Astrocyte of the hippocampus (primary cell): ENCODE measurements around the gene NLRX1.
A peak's percentile ranks its signal among the peaks of the same experiment; 100 is the strongest.
"Not testable (repeated sequence)": the region's sequence is repeated elsewhere in the genome, so short reads cannot be mapped to it uniquely, and the experiment has no call there.

Source experiments
- DNase-seq: peaks from one replicate; pipeline ENCODE4 v3.0.0; 2011; ENCODE audit warnings: low read depth, low spot score

The NLRX1 gene

GRCh38 chr11:119185981-119186634, 17.6 kb downstream of the NLRX1 start:
- no peak for DNase-seq

- no peak for DNase-seq
These were observed 18.8 kb downstream of the NLRX1 start for GRCh38 chr11:119187123-119187892.

GRCh38 chr11:119188067-119188466, 19.5 kb downstream of the NLRX1 start:
- no peak for DNase-seq

GRCh38 chr11:119188887-119189286, 20.4 kb downstream of the NLRX1 start:
- no peak for DNase-seq

GRCh38 chr11:119189393-119189792, 20.9 kb downstream of the NLRX1 start:
- DNase-seq: no peak

- DNase-seq: no peak
These were observed 22.0 kb downstream of the NLRX1 start for GRCh38 chr11:119190531-119190930.

DNA sequence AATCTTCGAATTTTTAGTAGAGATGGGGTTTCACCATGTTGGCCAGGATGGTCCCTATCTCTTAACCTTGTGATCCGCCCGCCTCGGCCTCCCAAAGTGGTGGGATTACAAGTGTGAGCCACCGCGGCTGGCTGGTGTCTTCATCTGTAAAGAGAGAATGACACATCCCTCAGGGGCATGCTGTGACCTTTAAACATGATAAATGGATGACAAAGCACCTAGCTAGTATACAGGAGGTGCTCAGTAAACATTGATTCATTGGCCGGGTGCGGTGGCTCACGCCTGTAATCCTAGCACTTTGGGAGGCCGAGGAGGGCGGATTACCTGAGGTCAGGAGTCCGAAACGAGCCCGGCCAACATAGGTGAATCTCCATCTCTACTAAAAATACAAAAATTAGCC, 22.7 kb downstream of the NLRX1 start:
- DNase-seq: not testable (repeated sequence)

- no peak for DNase-seq
These were observed 23.6 kb downstream of the NLRX1 start for GRCh38 chr11:119192111-119192510.

- no peak for DNase-seq
These were observed 24.5 kb downstream of the NLRX1 start for GRCh38 chr11:119193001-119193400.

- DNase-seq: no peak
These were observed 25.1 kb downstream of the NLRX1 start for GRCh38 chr11:119193626-119194025.

DNA sequence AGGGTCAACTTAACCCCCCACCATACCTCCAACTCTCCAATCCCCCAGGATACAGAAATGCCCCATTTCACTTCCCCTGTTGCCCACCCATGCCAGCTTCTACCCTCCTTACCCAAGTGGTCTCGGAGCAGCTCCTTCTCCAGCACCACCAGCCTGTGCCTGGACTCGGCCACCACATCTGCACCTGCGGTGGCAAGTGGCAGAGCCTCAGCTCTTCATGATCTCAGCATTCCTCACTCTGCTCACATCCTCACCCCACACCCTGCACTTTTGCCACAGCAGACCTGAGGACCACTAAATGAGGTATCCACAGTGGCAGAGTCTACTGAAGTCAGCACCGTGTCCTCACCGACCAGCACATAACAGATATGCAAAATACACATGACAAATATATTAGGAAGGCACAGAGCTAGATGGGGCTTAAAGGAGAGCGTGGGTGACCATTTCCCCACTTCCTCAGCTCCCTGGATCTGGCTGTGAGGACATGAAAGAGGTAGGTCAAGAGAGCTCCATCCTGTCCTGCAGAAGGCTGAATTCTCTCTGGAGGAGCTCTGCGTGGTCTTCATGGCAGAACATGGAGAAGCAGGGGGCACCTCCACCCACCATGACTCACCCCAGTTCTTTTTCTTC, 26.4 kb downstream of the NLRX1 start:
- no peak for DNase-seq

DNA sequence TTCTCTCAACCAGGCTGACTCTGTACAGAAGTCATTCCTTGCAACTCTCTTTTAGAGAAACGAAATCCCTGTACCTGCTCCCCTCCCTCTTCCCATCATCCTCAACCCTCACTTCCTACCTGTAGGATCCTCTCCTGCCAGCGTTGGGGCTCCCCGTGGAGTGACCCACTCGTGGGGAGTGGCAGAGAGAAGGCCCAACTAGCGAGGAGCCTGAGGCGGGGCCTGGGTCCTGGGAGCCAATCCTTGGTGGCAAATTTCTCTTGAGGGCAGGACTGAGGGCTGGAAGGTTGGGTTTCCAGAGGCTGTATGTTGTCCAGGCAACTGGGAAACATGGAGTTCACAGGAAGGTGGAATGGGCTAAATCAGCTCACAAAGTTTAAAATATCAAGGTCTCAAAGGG, 27.2 kb downstream of the NLRX1 start:
- peak; percentile 55 for DNase-seq

DNA sequence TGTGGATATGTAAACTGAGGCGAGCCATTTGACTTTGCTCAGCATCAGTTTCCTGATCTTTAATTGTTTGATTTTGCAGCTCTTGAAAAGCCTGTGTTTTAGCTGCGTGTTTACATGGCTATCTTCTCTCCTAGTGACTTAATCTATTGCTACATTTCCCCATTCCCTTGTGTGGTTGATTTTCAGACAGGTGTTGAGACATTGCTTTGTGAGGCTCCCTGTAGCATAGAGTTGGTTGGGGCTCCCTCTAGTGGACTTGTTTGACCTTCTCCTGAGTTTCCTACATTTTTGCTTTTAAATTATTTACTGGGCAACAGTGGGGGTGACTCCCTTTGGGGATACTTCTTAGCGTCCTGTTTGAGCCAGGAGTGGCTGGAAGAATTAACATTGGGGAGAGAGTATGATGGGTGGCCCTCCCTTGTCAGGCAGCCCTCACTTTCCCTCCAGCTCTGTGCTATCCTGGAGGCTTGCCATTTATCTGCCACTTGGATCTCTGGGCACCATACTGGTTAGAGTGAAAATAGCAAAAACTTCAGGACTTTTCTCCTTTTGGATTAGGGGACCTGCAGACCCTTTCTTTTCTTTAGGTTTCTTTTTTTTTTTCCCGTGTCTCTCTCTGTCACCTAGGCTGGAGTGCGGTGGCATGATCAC, 28.4 kb downstream of the NLRX1 start:
- peak; percentile 87 for DNase-seq

GRCh38 chr11:119198925-119199324, 30.4 kb downstream of the NLRX1 start:
- no peak for DNase-seq

DNA sequence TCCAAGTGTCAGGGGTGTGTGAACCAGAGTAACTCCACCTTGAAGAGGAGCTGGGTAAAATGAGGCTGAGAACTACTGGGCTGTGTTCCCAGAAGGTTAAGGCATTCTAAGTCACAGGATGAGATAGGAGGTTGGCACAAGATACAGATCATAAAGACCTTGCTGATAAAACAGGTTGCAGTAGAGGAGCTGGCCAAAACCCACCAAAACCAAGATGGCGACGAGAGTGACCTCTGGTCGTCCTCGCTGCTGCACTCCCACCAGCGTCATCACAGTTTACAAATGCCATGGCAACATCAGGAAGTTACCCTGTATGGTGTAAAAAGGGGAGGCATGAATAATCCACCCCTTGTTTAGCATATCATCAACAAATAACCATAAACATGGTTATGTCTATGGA, 32.7 kb downstream of the NLRX1 start:
- DNase-seq: not testable (repeated sequence)

DNA sequence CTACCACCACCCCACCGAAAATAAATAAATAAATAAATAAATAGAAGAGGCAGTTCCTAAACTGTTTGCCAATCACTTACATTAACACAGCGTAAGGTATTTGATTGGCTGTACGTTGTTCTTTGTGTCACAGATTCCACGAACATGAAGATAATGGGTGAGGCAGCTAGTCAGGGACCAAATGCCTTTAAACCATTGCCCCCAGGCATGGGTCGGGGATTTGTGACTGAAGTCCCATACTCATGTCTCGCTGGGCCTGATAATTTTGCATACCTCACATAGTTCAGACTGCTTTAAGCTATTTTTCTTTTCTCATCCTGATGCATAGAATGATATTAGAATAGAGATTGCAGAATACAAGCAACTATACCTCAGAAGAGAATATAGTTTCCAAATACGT, 34.0 kb downstream of the NLRX1 start:
- DNase-seq: no peak

DNA sequence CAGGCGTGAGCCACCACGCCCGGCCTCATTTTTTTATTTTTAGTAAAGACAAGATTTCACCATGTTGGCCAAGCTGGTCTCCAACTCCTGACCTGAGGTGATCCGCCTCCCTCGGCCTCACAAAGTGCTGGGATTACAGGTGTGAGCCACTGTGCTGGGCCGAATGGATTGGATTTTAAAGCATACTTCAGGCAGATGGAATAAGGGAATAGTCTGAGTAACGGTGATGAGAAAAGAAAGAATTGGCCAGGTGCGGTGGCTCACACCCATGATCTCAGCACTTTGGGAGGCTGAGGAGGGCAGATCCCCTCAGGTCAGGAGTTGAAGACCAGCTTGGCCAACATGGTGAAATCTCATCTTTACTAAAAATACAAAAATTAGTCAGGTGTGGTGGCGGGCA, 35.5 kb downstream of the NLRX1 start:
- no peak for DNase-seq

DNA sequence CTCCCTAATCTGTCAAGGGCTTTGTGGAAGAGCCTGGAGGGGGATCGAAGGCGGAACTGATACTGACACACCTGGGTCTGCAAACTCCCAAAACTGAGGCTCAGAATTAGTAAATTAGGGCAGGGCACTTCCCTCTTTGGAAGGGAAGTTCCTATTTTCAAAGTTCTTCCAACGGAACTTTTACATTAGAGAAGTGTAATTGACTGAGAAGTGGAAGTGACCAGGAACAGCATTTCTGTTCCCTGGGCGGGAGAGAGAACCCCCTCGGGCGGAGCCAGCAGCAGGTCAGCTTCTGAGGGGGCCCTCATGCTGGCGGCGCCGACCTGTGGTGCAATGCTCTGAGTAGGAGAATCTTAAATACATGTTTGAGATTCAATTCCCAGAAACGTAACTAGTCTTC, 36.6 kb downstream of the NLRX1 start:
- DNase-seq: no peak

DNA sequence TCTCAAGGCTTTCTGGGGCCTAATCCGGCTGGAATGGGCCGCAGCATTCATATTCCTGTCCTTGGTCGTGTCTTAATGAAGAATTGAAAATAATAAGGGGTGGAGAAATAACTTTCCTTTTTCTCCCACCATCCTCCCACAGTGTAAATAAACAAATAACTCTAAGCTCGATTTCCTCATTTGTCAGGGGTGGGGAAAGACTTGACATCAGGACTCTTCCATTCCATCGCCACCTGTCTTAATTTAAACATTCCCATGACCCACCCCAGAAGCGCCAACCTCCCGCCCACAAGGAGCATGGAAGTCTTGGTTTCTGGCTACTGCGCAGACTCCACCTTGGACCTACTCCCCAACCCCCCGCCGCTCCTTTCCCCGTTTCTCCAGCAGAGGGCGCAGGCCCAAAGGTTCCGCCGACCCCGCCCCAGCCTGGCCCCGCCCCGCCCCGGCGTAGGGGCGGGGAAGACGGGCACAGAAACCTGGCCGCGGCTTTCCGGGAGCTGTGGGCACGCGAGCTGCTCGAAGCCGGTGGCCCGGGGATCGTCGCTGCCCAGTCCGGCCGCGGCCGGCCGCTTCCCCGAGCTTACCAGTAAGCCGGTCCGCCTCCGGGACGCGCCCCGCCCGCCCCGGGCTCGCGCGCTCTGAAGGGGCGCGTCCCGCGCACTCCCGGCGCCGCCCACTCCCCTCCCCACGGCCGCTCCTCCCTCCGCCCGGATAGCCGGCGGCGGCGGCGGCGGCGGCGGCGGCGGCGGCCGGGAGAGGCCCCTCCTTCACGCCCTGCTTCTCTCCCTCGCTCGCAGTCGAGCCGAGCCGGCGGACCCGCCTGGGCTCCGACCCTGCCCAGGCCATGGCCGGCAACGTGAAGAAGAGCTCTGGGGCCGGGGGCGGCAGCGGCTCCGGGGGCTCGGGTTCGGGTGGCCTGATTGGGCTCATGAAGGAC, 37.3 kb downstream of the NLRX1 start, which contains the start of gene CBL:
Gene CBL (plus strand): TSS at position 766 of the 937 bp plus-strand sequence. CDS start 79 bp downstream, at position 845.
- DNase-seq: peak; percentile 96

- DNase-seq: peak; percentile 39
These were observed 38.2 kb downstream of the NLRX1 start for GRCh38 chr11:119206511-119207414.
